Endothelial cell of umbilical vein (primary cell): ENCODE measurements around the gene ACVR2B. TPM values are rescaled to one million over a fixed set of nuclear protein-coding genes. Genes with fewer than 3 reads are reported as not detected.

ENCODE experiments used
- BruUV-seq: library from RNA; stranded (reverse); fragments of 400-500 nt; replicated peaks from 2 replicates; lab custom pipeline; 2021; lab: Mats Ljungman, UMichigan
- CTCF ChIA-PET: fragments of 300-600, 350-600 bp; sonication (Branson Sonifier 250); formaldehyde crosslinking; loops from one replicate; lab custom pipeline; 2021; ENCODE audit warnings: antibody characterized with exemption, inconsistent platforms; lab: Charles Lee
- POLR2A ChIA-PET: fragments of 300-600, 350-600 bp; sonication (Branson Sonifier 250); formaldehyde crosslinking; loops from one replicate; lab custom pipeline; 2021; ENCODE audit warnings: antibody characterized with exemption, inconsistent platforms; lab: Charles Lee
- DNase-seq: peaks from one replicate; pipeline ENCODE4 v3.0.0-alpha.2; 2011; ENCODE audit warnings: low read depth, low spot score
- FAIRE-seq: peaks from 2 replicates; lab custom pipeline; 2011; peaks lifted over from hg19 to GRCh38; lab: Jason Lieb, UNC
- H2AFZ ChIP-seq: 2 replicates; pipeline ENCODE4 v1.6.0; 2012; ENCODE audit warnings: low read depth, low read length, control low read depth, inconsistent platforms
- H3K27ac ChIP-seq: 2 replicates; pipeline ENCODE4 v1.5.1; 2011; ENCODE audit warnings: low read depth, mild to moderate bottlenecking, control low read depth, low read length, moderate library complexity; ENCODE audit not compliant: insufficient read depth
- H3K27me3 ChIP-seq, 2 experiments: 2 replicates each; pipeline versions ENCODE4 v1.6.0 to v1.6.1; 2011; ENCODE audit warnings: low read length in 2 of 2, mixed read lengths in 1 of 2; ENCODE audit not compliant: control insufficient read depth in 2 of 2, insufficient read depth in 2 of 2
- H3K36me3 ChIP-seq, 2 experiments: 2 replicates in 1 of 2; 3 replicates in 1 of 2; pipeline ENCODE4 v1.5.1; 2011; ENCODE audit warnings: low read length in 2 of 2, mild to moderate bottlenecking in 1 of 2, moderate library complexity in 1 of 2; ENCODE audit not compliant: control insufficient read depth in 2 of 2, insufficient read depth in 2 of 2; ENCODE audit errors: extremely low read depth in 1 of 2
- H3K4me1 ChIP-seq: 3 replicates; pipeline ENCODE4 v1.5.1; 2011; ENCODE audit warnings: mild to moderate bottlenecking, low read length; ENCODE audit not compliant: control insufficient read depth, insufficient read depth; ENCODE audit errors: extremely low read depth
- H3K4me2 ChIP-seq: 2 replicates; pipeline ENCODE4 v1.6.1; 2011; ENCODE audit warnings: low read length, control low read depth, mixed read lengths; ENCODE audit not compliant: insufficient read depth
- H3K4me3 ChIP-seq, 3 experiments: fragments of 200-600 bp in 1 of 3; sonication (generic), shearing (Covaris generic) in 1 of 3; replicated peaks in 1 of 3; 2 replicates each; pipeline ENCODE4 v1.5.1; 2011 to 2016; ENCODE audit warnings: control low read depth in 3 of 3, low read length in 3 of 3, mild to moderate bottlenecking in 2 of 3, inconsistent platforms in 1 of 3, low read depth in 1 of 3, moderate library complexity in 1 of 3; ENCODE audit not compliant: insufficient read depth in 1 of 3
- H3K79me2 ChIP-seq: 2 replicates; pipeline ENCODE4 v1.6.0; 2012; ENCODE audit warnings: low read length, inconsistent platforms; ENCODE audit not compliant: control insufficient read depth, insufficient read depth
- H3K9ac ChIP-seq: replicated peaks from 2 replicates; pipeline ENCODE3; 2011; ENCODE audit warnings: low read length, control low read depth; ENCODE audit not compliant: insufficient read depth; ENCODE audit errors: extremely low read depth
- H3K9me1 ChIP-seq: replicated peaks from 3 replicates; pipeline ENCODE4 v1.6.0; 2011; ENCODE audit warnings: mild to moderate bottlenecking, low read length; ENCODE audit not compliant: control insufficient read depth, insufficient read depth; ENCODE audit errors: extremely low read depth
- H3K9me3 ChIP-seq: replicated peaks from 2 replicates; pipeline ENCODE4 v1.5.1; 2012; ENCODE audit warnings: low read length, inconsistent platforms; ENCODE audit not compliant: control insufficient read depth, insufficient read depth
- H4K20me1 ChIP-seq: replicated peaks from 2 replicates; pipeline ENCODE3; 2011; ENCODE audit warnings: mild to moderate bottlenecking, low read length; ENCODE audit not compliant: control insufficient read depth, insufficient read depth; ENCODE audit errors: extremely low read depth
- CTCF ChIP-seq, 2 donors: IDR thresholded peaks; 1 replicate in 1 of 2; 2 replicates in 1 of 2; pipeline ENCODE4 v1.5.1; 2011; ENCODE audit warnings: low read length in 2 of 2, mild to moderate bottlenecking in 2 of 2, moderate library complexity in 2 of 2, control low read depth in 1 of 2, inconsistent platforms in 1 of 2, low read depth in 1 of 2; ENCODE audit not compliant: insufficient read depth in 1 of 2; ENCODE audit errors: extremely low read depth in 1 of 2
- EZH2 ChIP-seq: IDR thresholded peaks from 2 replicates; pipeline ENCODE4 v1.6.1; 2012; ENCODE audit warnings: borderline replicate concordance, low read depth, mild to moderate bottlenecking, moderate library complexity, low read length, inconsistent platforms; ENCODE audit not compliant: severe bottlenecking
- FOS ChIP-seq: IDR thresholded peaks from 2 replicates; pipeline ENCODE4 v1.6.1; 2011; ENCODE audit warnings: mild to moderate bottlenecking, low read length, moderate library complexity, borderline replicate concordance; ENCODE audit not compliant: insufficient read depth
- GATA2 ChIP-seq: IDR thresholded peaks from 2 replicates; pipeline ENCODE4 v1.7.0; 2011; ENCODE audit warnings: low read depth, mild to moderate bottlenecking, moderate library complexity, mixed read lengths, low read length; ENCODE audit not compliant: insufficient read length, insufficient read depth
- JUN ChIP-seq: IDR thresholded peaks from 2 replicates; pipeline ENCODE4 v1.6.1; 2011; ENCODE audit warnings: borderline replicate concordance, low read depth; ENCODE audit not compliant: insufficient read length, insufficient read depth
- MAX ChIP-seq: IDR thresholded peaks from 2 replicates; pipeline ENCODE4 v1.6.1; 2011; ENCODE audit not compliant: insufficient read depth, insufficient read length
- MYC ChIP-seq: IDR thresholded peaks from one replicate; pipeline ENCODE4 v1.6.1; 2011; ENCODE audit warnings: mild to moderate bottlenecking, low read depth, low read length
- POLR2A ChIP-seq: IDR thresholded peaks from 2 replicates; pipeline ENCODE4 v1.6.1; 2012; ENCODE audit warnings: low read depth, mild to moderate bottlenecking, control low read depth, low read length
- POLR2AphosphoS5 ChIP-seq: IDR thresholded peaks from 2 replicates; pipeline ENCODE4 v1.6.1; 2012; ENCODE audit warnings: low read depth, mild to moderate bottlenecking, control low read depth, low read length, moderate library complexity; ENCODE audit not compliant: insufficient read depth
- dilution Hi-C: fragments of 300-500 bp; cut with MboI; formaldehyde crosslinking; loops from one replicate; pipeline ENCODE4 v1.15.0; 2019; ENCODE audit warnings: low sequenced_read_pairs; ENCODE audit not compliant: extremely low pct_ligation_motif_present
- intact Hi-C: fragments of 100-400 bp; cut with micrococcal nuclease; formaldehyde crosslinking; loops from one replicate; pipeline ENCODE4 v1.10.0; 2022
- polyA plus RNA-seq, 4 experiments: library from polyadenylated mRNA; depleted of rRNA in 3 of 4; stranded (reverse) in 3 of 4; unstranded in 1 of 4; fragments of >200 nt; gene quantifications; 2 replicates each; pipeline versions ENCODE4 v1.2.1 to v1.2.3, GENCODE V29; 2011 to 2012; ENCODE audit warnings: missing spikeins in 1 of 4
- total RNA-seq: library from RNA; stranded (reverse); gene quantifications from 2 replicates; pipeline ENCODE4 v1.2.3, GENCODE V29; 2021

ACVR2B gene
- total and polyA plus RNA-seq, 2 donors (not counting 3 experiments of a cell fraction or from before 2014, with no cell fraction given) = 2.0 to 4.9 TPM

- H3K79me2 ChIP-seq = no peaks in the 10 kb centered on the region
- H3K4me1 ChIP-seq = peaks cover 4% of the 10 kb centered on the region
- H2AFZ ChIP-seq = no peak overlapping the region
- H3K4me3 ChIP-seq = no peak overlapping the region
- no peak for FAIRE-seq
- ChIA-PET POLR2A (no interaction called here), CTCF (interaction anchor here (0.6 to 13.1 kb wide), 44 partner anchors 9 to 768 kb away, joined by 3 to 455 read pairs (median 5); partner anchors contain the start of genes EXOG and SCN5A)
- no peak for DNase-seq
- intact Hi-C loops (no loop called here), dilution Hi-C loops (no loop called here)
- TF ChIP-seq CTCF (IDR thresholded peaks at IDR 0.05; ENCODE audit: extremely low read depth in 1 of 2, insufficient read depth in 1 of 2, low read depth in 1 of 2, low read length in 2 of 2) (no peak), MAX (no peak), JUN (no peak), POLR2A (no peak), MYC (no peak), EZH2 (no peak), GATA2 (no peak), FOS (no peak), POLR2AphosphoS5 (no peak)
- no peaks in the 10 kb centered on the region for H3K27me3 ChIP-seq
- H4K20me1 ChIP-seq = no peaks in the 10 kb centered on the region
- no TSS peak for BruUV-seq
- H3K27ac ChIP-seq = no peak overlapping the region
- H3K9me1 ChIP-seq = no peaks in the 10 kb centered on the region
- H3K9ac ChIP-seq = no peak overlapping the region
- H3K9me3 ChIP-seq = no peaks in the 10 kb centered on the region
- H3K36me3 ChIP-seq = peaks cover 5 to 6% of the 10 kb centered on the region in 2 experiments
- H3K4me2 ChIP-seq = no peak overlapping the region
These were observed 68.3 kb downstream of the ACVR2B start for GRCh38 chr3:38522002-38522401.
